Coronary artery (tissue), 2 donors: ENCODE measurements around the gene AP1M1.

Experiments
- DNase-seq: peaks from one replicate; pipeline ENCODE4 v3.0.0-alpha.2; 2017; ENCODE audit warnings: low spot score
- H3K27ac ChIP-seq, 2 donors: fragments of 200-600 bp; sonication (generic); one replicate each; pipeline ENCODE4 v1.5.1; 2016 to 2019
- H3K4me3 ChIP-seq: fragments of 200-600 bp; sonication (generic); 2 replicates; pipeline ENCODE4 v1.5.1; 2016; ENCODE audit warnings: mild to moderate bottlenecking, moderate library complexity
- CTCF ChIP-seq: fragments of 200-600 bp; sonication (generic); IDR thresholded peaks from one replicate; pipeline ENCODE4 v1.5.1; 2019; ENCODE audit warnings: antibody characterized with exemption

The AP1M1 gene

GRCh38 chr19:16203256-16204004, 5.7 kb downstream of the AP1M1 start:
- DNase-seq: no peak
- no peak for TF ChIP-seq CTCF

GRCh38 chr19:16204005-16204294, 6.2 kb downstream of the AP1M1 start:
- DNase-seq: no peak
- Histone ChIP-seq H3K4me3 (no peak overlapping the region), H3K27ac (no peak overlapping the region)
- TF ChIP-seq CTCF: no peak

More at GRCh38 chr19:16203256-16204004, 5.7 kb downstream of the AP1M1 start:
- H3K27ac ChIP-seq: no peak overlapping the region
- no peak overlapping the region for H3K4me3 ChIP-seq

GRCh38 chr19:16205205-16206045, 7.7 kb downstream of the AP1M1 start:
- no peak for DNase-seq
- no peak overlapping the region for H3K4me3 ChIP-seq
- no peak overlapping the region for H3K27ac ChIP-seq
- TF ChIP-seq CTCF: no peak

- no peak overlapping the region for H3K4me3 ChIP-seq
- no peak for DNase-seq
- no peak overlapping the region for H3K27ac ChIP-seq
- no peak for TF ChIP-seq CTCF
These were observed 8.4 kb downstream of the AP1M1 start for GRCh38 chr19:16206046-16206605.

GRCh38 chr19:16206637-16207036, 8.9 kb downstream of the AP1M1 start:
- H3K27ac ChIP-seq: no peak overlapping the region
- TF ChIP-seq CTCF: no peak
- no peak for DNase-seq
- no peak overlapping the region for H3K4me3 ChIP-seq

- DNase-seq: no peak
- Histone ChIP-seq H3K27ac (no peak overlapping the region), H3K4me3 (no peak overlapping the region)
- no peak for TF ChIP-seq CTCF
These were observed 9.4 kb downstream of the AP1M1 start for GRCh38 chr19:16207063-16207462.
